Epithelial cell of esophagus (primary cell): ENCODE data around the gene MRO.

Experiments used
- DNase-seq: peaks from one replicate; pipeline ENCODE4 v3.0.0; 2010; ENCODE audit warnings: low read depth
- H3K4me3 ChIP-seq: 2 replicates; pipeline ENCODE4 v1.5.1; 2011; ENCODE audit warnings: mild to moderate bottlenecking, low read length, control low read depth
- CTCF ChIP-seq: IDR thresholded peaks from 2 replicates; pipeline ENCODE4 v1.5.1; 2011; ENCODE audit warnings: low read depth, mild to moderate bottlenecking, low read length, control low read depth, inconsistent platforms; ENCODE audit not compliant: insufficient read depth; ENCODE audit errors: missing control alignments

The MRO gene

GRCh38 chr18:50848991-50849390 is 29.2 kb upstream of the MRO start:
- no peak for DNase-seq
- no peak for TF ChIP-seq CTCF
- no peak overlapping the region for H3K4me3 ChIP-seq

GRCh38 chr18:50848061-50848551 is 28.3 kb upstream of the MRO start:
- no peak overlapping the region for H3K4me3 ChIP-seq
- TF ChIP-seq CTCF: no peak
- no peak for DNase-seq

DNA sequence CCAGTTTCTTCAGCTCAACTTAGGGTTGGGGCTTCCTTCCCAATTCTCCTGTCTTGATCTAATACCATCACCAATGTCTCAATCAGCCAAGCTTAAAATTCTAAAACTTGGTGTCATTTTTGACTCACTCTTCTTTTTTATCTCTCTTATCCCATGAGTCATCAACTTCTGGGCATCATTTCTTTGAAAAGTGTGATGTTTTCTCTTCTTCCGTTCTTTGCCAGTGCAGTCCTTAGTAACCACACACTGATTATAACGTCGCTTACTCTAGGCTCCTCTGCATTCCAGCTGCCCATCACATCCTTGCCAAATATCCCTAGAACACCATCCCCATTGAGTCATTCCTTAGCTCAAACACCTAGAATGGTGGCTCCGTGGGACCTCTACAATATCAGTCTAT is 27.4 kb upstream of the MRO start:
- no peak overlapping the region for H3K4me3 ChIP-seq
- no peak for DNase-seq
- no peak for TF ChIP-seq CTCF

GRCh38 chr18:50844960-50845359 is 25.1 kb upstream of the MRO start:
- no peak for DNase-seq
- no peak overlapping the region for H3K4me3 ChIP-seq
- no peak for TF ChIP-seq CTCF

DNA sequence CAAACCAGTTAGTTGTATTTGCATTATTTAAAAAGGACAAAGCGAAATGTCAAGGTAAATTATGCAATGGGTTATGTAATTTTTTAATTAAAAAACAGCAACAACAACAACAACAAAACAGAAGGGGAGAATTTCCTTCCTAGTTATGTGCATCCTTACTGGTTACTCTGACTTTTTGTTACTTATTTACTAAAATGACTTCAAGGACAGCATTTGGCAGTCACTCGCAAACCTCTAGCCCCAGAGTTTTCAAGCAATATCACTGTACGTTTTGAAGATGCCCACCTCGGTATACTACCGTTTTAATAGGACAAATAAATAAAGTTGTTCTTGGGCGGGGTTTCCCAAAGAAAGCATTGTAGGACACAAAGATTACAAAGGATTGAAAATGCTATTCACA is 24.7 kb upstream of the MRO start:
- TF ChIP-seq CTCF: no peak
- no peak for DNase-seq
- H3K4me3 ChIP-seq: no peak overlapping the region

DNA sequence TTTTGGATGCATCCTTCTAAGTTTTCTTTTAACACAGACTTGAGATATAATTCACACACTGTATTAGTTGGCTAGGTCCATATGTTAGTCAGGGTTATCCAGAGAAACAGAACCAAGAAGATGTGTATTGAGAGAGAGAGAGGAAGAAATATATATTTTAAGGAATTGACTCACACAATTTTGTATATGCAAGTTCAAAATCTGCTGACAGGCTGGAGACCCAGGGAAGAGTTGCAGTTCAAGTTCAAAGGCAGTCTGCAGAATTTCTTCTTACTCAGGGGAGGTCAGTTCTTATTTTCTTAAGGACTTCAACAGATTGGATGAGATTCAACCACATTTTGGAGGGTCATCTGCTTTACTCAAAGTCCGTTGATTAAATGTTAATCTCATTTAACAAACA is 23.0 kb upstream of the MRO start:
- no peak for DNase-seq
- no peak for TF ChIP-seq CTCF
- no peak overlapping the region for H3K4me3 ChIP-seq

DNA sequence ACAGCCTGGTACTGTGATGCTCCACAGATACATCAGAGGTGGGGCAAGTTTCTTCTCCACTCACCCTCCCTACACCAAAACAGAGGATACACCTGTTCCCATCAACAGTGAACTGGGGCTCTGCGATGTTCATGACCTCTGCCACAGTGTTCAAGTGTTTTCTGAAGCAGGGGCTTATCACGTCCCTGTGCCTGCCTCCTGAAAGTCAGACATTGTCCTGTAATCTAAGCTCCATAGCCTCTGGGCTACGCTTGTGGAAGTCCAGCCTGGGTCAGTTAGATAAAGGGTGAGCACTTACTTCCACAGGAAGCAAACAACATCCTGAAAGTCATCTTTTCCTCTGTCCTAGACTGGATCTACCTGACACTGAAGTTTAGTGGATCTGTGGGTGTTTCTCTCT is 20.2 kb upstream of the MRO start:
- DNase-seq: no peak
- TF ChIP-seq CTCF: no peak
- H3K4me3 ChIP-seq: no peak overlapping the region
